Measurements from ENCODE around the gene TAF4.

- no peak for TF ChIP-seq POLR2AphosphoS5 (IDR thresholded peaks at IDR 0.05)
- no peak for TF ChIP-seq EP300 (IDR thresholded peaks at IDR 0.05)
- no peak for TF ChIP-seq CTCF (IDR thresholded peaks at IDR 0.05)
- TF ChIP-seq POLR2A (IDR thresholded peaks at IDR 0.05): no peak
Measured at GRCh38 chr20:61998343-61999121, 67.1 kb downstream of the TAF4 start.
